HG02571 (cell line): Measurements from ENCODE around the gene RLF.

Source experiments
- ATAC-seq: cut with Tn5 transposase; IDR thresholded peaks from one replicate; pipeline ENCODE4 v1.9.1; 2021; ENCODE audit warnings: mild to moderate bottlenecking, moderate library complexity; ENCODE audit not compliant: unreplicated experiment

The RLF gene

GRCh38 chr1:40270152-40270834 lies 109.1 kb downstream of the RLF start:
- ATAC-seq: no peak

- no peak for ATAC-seq
Observed at GRCh38 chr1:40272653-40273213, 111.5 kb downstream of the RLF start.

- ATAC-seq: no peak
Observed at GRCh38 chr1:40273547-40274166, 112.5 kb downstream of the RLF start.

- ATAC-seq: no peak
Observed at GRCh38 chr1:40274331-40274730, 113.1 kb downstream of the RLF start.

GRCh38 chr1:40276122-40276521 lies 114.9 kb downstream of the RLF start:
- ATAC-seq: no peak

GRCh38 chr1:40281853-40282252 lies 120.7 kb downstream of the RLF start:
- no peak for ATAC-seq
